MM.1S (cell line): ENCODE data around the gene ZNHIT2.

Experiments used
- EZH2phosphoT487 ChIP-seq: fragments of 300-600 bp; sonication (generic); IDR thresholded peaks from 2 replicates; pipeline ENCODE4 v1.6.1; 2018; ENCODE audit warnings: antibody characterized with exemption, low read length
- TF ChIP-seq, protein P1 (sequence below): fragments of 300-600 bp; sonication (generic); IDR thresholded peaks from 2 replicates; pipeline ENCODE4 v1.5.1; 2016; ENCODE audit warnings: antibody characterized with exemption, low read length, mixed read lengths

DNA sequence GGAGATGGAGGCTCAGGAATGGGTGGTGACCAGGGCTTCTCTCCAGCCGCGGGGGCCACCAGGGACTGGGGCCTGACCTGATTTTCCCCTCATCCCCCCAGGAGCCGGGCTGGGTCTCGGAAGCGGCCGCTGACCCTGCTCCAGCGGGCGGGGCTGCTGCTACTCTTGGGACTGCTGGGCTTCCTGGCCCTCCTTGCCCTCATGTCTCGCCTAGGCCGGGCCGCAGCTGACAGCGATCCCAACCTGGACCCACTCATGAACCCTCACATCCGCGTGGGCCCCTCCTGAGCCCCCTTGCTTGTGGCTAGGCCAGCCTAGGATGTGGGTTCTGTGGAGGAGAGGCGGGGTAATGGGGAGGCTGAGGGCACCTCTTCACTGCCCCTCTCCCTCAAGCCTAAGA, 29.7 kb downstream of the ZNHIT2 start:
- TF ChIP-seq, protein P1, sequence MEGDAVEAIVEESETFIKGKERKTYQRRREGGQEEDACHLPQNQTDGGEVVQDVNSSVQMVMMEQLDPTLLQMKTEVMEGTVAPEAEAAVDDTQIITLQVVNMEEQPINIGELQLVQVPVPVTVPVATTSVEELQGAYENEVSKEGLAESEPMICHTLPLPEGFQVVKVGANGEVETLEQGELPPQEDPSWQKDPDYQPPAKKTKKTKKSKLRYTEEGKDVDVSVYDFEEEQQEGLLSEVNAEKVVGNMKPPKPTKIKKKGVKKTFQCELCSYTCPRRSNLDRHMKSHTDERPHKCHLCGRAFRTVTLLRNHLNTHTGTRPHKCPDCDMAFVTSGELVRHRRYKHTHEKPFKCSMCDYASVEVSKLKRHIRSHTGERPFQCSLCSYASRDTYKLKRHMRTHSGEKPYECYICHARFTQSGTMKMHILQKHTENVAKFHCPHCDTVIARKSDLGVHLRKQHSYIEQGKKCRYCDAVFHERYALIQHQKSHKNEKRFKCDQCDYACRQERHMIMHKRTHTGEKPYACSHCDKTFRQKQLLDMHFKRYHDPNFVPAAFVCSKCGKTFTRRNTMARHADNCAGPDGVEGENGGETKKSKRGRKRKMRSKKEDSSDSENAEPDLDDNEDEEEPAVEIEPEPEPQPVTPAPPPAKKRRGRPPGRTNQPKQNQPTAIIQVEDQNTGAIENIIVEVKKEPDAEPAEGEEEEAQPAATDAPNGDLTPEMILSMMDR = no peak
- TF ChIP-seq EZH2phosphoT487 = no peak
